ENCODE results near the gene GBX1. TPM values are rescaled to one million over a fixed set of nuclear protein-coding genes. Genes with fewer than 3 reads are reported as not detected.

GBX1 gene
- total RNA-seq, 1 donor from 2014 or later = 0.41 TPM

GRCh38 chr7:151198945-151199848 lies 31.7 kb upstream of the GBX1 start:
- no peak for DNase-seq (ENCODE audit: extremely low spot score, unreplicated experiment)
- no peaks in the 10 kb centered on the region for H3K36me3 Mint-ChIP-seq
- H3K27me3 Mint-ChIP-seq = peaks cover 36% of the 10 kb centered on the region
- no peaks in the 10 kb centered on the region for H3K4me1 Mint-ChIP-seq (ENCODE audit: unreplicated experiment)
- H3K27ac Mint-ChIP-seq = no peak overlapping the region
- no peaks in the 10 kb centered on the region for H3K9me3 Mint-ChIP-seq
- no peak overlapping the region for H3K4me3 Mint-ChIP-seq
- no peak for TF ChIP-seq CTCF (conservative IDR thresholded peaks at IDR 0.05)

- TF ChIP-seq CTCF (conservative IDR thresholded peaks at IDR 0.05) = no peak
- DNase-seq (ENCODE audit: extremely low spot score, unreplicated experiment) = no peak
- Mint-ChIP-seq H3K36me3 (no peaks in the 10 kb centered on the region), H3K9me3 (no peaks in the 10 kb centered on the region), H3K27me3 (peaks cover 31% of the 10 kb centered on the region), H3K4me3 (no peak overlapping the region), H3K4me1 (ENCODE audit: unreplicated experiment) (no peaks in the 10 kb centered on the region), H3K27ac (no peak overlapping the region)
Observed at GRCh38 chr7:151197932-151198331, 30.4 kb upstream of the GBX1 start.

GRCh38 chr7:151195616-151196450 lies 28.3 kb upstream of the GBX1 start:
- no peaks in the 10 kb centered on the region for H3K9me3 Mint-ChIP-seq
- H3K4me3 Mint-ChIP-seq = no peak overlapping the region
- peaks cover 21% of the 10 kb centered on the region for H3K27me3 Mint-ChIP-seq
- no peak for TF ChIP-seq CTCF (conservative IDR thresholded peaks at IDR 0.05)
- H3K36me3 Mint-ChIP-seq = no peaks in the 10 kb centered on the region
- H3K4me1 Mint-ChIP-seq (ENCODE audit: unreplicated experiment) = no peaks in the 10 kb centered on the region
- no peak overlapping the region for H3K27ac Mint-ChIP-seq
- DNase-seq (ENCODE audit: extremely low spot score, unreplicated experiment) = no peak

- Mint-ChIP-seq H3K36me3 (no peaks in the 10 kb centered on the region), H3K4me3 (no peak overlapping the region), H3K27ac (no peak overlapping the region), H3K4me1 (ENCODE audit: unreplicated experiment) (no peaks in the 10 kb centered on the region), H3K9me3 (no peaks in the 10 kb centered on the region), H3K27me3 (peaks cover 33% of the 10 kb centered on the region)
- no peak for DNase-seq (ENCODE audit: extremely low spot score, unreplicated experiment)
- no peak for TF ChIP-seq CTCF (conservative IDR thresholded peaks at IDR 0.05)
Observed at GRCh38 chr7:151194188-151194587, 26.7 kb upstream of the GBX1 start.

- Mint-ChIP-seq H3K27ac (no peak overlapping the region), H3K4me3 (no peak overlapping the region), H3K36me3 (no peaks in the 10 kb centered on the region), H3K27me3 (peaks cover 38% of the 10 kb centered on the region), H3K4me1 (ENCODE audit: unreplicated experiment) (no peaks in the 10 kb centered on the region), H3K9me3 (no peaks in the 10 kb centered on the region)
- no peak for DNase-seq (ENCODE audit: extremely low spot score, unreplicated experiment)
- no peak for TF ChIP-seq CTCF (conservative IDR thresholded peaks at IDR 0.05)
Observed at GRCh38 chr7:151193203-151193978, 25.9 kb upstream of the GBX1 start.

Measured in type B pancreatic cell (in vitro differentiated cells).